ENCODE measurements around the gene CNTFR.
A peak's percentile ranks its signal among the peaks of the same experiment; 100 is the strongest.

The CNTFR gene

GRCh38 chr9:34572092-34572491 lies 17.4 kb downstream of the CNTFR start:
- no peak for DNase-seq

DNA sequence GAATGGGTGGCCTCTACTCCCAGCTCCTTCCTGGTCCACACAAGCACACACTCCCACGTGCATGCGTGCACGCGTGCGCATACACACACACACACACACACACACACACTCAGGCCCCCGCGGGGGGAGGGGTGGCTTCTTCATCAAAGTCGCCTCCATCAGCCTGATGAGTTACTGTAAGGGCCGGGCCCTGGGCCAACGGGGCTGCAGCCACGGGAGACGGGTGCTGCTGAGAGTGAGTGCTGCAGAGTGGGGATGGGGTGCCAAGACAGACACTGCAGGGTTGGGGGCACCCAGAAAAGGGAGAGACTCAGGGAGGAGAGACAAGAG lies 18.1 kb downstream of the CNTFR start:
- DNase-seq, result no peak

GRCh38 chr9:34570809-34571480 lies 18.6 kb downstream of the CNTFR start:
- DNase-seq, result no peak

DNA sequence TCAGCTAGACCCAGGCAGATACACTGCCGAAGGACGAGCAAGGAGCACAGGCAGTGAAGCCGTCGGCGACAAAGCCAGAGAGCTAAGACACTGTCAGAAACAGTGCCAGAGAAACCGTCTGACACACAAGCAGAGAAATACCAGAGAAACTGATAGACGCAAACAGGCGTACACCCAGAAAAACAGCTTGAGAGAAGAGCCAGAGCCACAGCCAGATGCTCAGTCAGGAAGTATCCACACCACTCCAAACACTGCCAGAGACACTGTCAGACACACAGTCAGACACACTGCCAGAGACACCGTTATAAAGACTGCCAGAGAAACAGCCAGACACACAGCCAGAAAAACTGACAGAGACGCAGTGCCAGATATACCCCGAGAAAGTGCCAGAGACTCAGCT lies 19.1 kb downstream of the CNTFR start:
- no peak for DNase-seq

DNA sequence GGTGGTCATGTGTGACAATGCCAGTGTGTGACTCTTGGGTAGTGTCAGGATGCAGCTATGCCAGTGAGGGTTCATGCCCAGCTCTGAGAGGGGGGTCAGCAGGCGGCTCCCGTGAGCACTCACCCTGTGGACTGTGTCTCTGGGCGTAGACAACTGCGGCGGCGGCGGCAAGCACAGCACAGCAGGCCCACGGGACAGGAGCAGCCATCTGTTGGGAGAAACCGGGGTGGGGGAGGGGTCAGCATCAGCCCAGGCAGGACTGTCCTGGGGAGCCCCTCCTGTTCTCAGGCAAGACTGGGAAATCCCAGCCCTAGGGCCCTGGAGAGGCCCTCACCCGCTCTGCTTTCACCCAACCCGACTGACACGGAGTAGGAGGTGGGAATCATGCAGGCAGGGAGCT lies 20.8 kb downstream of the CNTFR start:
- no peak for DNase-seq

GRCh38 chr9:34568133-34568532 lies 21.4 kb downstream of the CNTFR start:
- DNase-seq, result no peak

- DNase-seq, result no peak
Measured at GRCh38 chr9:34566972-34567371, 22.6 kb downstream of the CNTFR start.

DNA sequence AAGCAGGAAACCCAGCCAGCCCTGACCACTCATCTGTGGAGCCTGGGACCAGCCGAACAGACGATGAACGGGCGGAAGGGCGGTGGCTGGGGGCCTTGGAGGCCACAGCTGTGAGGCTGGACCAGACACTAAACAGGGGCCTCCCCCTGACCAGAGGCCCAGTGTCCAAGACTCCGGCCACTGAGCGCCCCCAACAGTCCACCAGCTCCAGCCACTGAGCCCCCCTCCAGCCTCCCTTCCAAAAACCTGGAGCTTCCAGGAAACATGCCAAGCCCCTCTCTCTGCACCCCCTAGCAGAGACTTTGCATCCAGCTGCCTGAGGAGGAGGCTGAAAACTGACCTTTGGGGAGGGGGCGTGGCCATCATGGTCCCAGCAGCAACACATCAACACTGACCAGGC lies 23.2 kb downstream of the CNTFR start:
- no peak for DNase-seq

- no peak for DNase-seq
Measured at GRCh38 chr9:34565856-34566255, 23.7 kb downstream of the CNTFR start.

GRCh38 chr9:34564617-34565016 lies 24.9 kb downstream of the CNTFR start:
- no peak for DNase-seq

GRCh38 chr9:34563262-34563661 lies 26.3 kb downstream of the CNTFR start:
- DNase-seq, result no peak

- DNase-seq, result peak; percentile 42
Measured at GRCh38 chr9:34562135-34562745, 27.3 kb downstream of the CNTFR start.

DNA sequence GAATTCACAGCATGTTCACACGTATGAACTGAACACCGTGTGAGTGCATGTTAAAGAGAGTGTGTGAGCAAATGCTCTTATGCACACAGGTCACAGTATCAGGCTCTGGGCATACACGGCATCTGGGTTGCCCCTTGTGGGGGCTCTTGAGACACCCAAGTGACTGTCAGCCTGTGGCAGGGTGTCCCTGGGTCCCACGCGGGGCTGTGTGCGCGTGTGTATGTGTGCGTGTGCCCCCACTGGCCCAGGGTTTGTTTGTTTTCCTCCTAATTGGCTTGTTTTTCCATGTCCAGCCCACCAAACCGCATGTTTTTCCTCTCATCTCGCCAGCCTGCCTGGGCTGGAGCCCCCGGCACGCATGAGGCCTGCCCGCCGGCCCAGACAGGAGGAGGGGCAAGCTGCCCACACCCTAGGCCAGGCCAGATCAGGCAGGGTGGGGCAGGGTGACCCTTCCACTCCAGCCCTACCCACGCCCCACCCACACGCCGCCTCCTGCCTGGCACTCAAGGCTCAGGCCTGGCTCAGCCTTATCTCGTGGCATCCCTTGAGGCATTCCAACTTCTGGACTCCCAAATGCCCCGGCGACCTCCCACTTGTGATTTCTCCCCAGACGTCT lies 28.8 kb downstream of the CNTFR start:
- no peak for DNase-seq

DNA sequence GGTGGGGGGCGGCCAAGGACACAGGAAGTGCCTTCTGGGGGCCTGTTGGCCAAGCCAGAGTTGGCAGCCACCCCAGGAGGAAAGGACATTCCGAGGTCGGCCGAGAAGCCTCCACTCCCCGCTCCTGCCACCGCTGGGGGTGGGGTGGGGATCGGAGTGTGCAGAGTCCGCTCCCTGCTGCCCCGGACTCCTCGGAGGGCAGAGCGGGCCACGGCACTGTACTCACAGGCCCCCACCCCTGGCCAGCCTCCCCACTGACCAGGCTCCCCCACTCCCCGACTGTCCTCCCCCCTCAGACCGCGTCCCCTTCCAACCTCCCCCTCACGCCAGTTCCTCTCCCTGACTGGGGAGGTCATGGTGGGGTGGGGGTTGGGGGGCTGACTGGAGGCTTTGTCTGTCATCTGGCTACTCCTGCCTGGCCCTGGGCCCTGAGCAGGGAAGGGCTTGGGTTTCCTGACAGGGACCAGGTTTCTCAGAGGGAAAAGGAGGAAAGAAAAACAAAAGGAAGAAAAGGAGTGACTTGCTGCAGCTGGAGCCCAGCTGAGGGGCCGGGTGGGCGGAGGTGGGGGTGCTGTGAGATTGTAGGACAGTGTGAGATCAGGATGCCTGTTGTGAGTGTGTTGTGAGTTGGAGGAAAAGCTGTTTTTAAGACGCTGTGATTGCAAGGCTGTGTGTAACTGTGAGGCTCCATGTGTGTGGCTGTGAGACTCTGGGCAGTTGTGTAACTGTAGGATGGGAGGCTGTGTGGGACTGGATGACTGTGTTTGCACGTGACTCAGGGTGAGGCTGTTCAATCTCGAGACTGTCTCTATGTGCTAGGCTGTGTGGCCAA lies 29.7 kb downstream of the CNTFR start:
- DNase-seq, result no peak

DNA sequence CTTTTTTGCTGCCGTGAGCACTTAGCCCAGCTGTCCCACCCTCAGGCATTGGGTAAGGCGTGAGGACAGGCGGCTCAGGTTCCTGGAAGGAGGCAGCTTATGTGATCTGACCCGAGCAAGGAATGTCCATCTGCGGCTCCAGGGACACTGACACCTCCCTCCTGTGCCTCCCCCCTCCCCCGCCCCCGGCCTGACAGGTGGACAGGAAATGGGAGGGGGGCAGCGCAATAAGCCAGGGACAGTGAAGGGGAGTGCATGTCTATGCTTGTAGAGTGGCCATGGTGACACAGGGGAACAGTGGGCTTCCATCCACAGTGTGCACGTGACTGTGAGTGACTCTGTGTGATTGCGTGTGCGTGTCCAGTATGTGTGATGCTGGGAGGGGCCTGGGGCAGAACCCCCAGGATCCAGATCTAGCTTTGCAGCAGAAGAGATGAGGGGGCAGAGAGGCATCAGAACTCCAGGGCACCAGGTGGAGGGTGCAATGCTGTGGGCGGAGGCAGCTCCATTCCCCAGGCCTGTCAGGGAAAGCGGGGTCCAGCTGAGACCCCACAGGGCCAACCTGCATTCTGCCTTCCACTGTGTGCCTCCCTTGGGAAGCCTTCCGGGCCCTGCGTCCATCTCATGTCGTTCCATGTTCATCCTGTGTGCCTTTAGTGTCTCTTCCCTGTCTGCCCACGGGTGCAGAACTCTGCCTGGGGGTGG lies 30.5 kb downstream of the CNTFR start:
- DNase-seq, result no peak

- no peak for DNase-seq
Measured at GRCh38 chr9:34558364-34558763, 31.2 kb downstream of the CNTFR start.

DNA sequence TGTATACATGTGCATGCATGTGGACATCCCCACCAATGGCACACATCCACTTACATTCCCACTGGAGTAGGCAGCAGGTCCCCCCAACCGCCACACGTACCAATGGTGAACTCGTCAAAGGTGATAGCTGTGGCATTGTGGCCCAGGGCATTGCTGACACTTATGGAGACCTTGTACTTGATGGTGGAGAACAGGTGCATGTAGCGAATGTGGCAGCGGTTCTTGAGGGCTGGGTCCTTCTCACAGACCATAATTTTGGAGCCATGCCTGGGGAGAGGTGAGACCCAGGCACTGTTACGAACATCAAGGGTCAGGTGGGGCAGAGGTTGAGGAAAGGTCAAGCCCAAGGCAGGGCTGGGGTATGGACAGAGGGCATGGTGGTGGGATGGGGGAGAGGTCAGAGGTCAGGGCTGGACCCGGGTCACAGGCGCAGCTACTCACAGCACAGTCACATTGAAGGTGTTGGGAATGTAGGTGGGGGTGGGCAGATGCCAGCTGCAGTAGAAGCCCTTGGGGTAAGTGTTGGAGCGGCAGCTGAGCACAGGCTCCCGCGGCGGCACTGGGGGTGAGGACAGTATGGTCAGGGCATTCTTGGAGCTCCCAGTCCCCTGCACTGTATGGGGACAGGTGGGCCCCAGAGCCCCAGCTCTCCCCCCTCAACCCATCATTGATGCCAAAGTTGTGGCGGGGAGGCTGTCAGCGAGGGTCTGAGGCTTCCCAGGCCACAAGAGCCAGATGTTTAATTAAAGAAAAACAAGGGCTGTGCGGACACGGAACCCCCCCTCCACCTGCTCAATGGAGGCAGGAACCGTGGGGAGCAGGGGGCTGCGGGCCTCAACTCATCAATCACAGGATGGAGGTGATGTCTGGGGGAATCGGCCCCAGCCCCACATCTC lies 31.9 kb downstream of the CNTFR start:
- DNase-seq, result no peak

DNA sequence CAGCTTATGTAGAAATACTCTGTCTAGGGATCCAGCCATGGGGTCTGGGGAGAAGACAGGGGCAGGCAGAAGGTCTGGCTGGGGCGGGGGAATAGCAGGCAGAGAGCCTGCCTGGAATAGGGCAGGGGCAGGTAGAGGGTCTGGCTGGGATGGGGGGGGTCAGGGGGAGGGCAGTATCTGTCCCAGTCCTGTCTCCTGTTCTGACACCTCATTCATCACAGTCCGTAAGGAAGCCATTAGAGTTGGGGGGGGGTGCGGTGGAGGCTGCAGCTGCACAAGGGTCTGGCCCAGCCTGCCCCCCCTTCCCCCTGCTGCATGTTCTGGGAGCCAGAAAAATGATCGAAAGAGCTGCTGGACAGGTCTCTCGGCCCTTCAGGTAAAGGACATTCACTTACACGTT lies 32.6 kb downstream of the CNTFR start:
- DNase-seq, result no peak

GRCh38 chr9:34555936-34556525 lies 33.5 kb downstream of the CNTFR start:
- DNase-seq, result no peak

DNA sequence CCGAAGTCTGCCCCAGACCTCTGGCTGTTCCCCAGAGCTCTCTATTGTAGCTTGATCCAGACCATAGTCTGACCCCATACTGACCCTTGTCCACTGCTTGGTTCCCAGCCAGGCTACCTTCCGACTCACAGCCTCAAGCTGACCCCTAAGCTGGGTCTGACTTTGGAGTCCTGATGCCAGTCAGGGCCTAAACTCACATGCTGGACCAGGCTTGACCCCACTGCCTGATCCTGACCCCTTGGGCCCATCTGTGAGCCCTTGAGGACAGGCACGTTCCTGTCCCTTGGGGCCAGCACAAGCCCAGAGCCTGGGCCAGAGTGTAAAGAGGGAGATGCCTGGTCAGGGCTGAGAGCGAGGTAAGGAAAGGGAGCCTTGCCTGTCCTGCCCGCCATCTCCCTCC lies 34.0 kb downstream of the CNTFR start:
- no peak for DNase-seq

DNA sequence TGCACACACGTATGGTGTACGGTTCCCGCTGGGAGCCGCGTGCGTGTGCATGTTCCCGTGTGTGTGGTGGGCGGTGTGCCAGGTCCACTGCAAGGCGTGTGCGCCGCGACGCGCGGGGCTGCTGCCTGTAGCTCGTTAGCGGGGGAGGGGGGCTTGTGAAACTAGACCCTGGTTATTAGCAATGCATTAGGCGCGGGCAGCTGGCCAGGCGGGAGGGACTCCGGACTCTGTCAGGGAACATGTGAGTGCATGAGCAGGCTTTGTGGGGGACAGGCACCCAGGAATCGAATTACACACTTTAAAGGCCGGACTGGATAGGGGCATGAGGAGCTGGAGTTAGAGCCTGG lies 34.5 kb downstream of the CNTFR start:
- no peak for DNase-seq
